Panc1 (cell line): ENCODE data around the gene GALNT14.

Source experiments
- POLR2AphosphoS5 ChIP-seq: IDR thresholded peaks from 2 replicates; pipeline ENCODE4 v1.6.1; 2012; ENCODE audit warnings: mild to moderate bottlenecking, low read depth, low read length, moderate library complexity
- SIN3A ChIP-seq: IDR thresholded peaks from 2 replicates; pipeline ENCODE4 v1.6.1; 2012; ENCODE audit warnings: low read depth, mild to moderate bottlenecking, low read length, moderate library complexity, borderline replicate concordance; ENCODE audit not compliant: insufficient read depth
- TCF7L2 ChIP-seq: IDR thresholded peaks from 2 replicates; pipeline ENCODE4 v1.6.1; 2011; ENCODE audit warnings: mild to moderate bottlenecking, low read depth, low read length, inconsistent platforms
- TF ChIP-seq, protein P1 (sequence below): fragments of 450-650 bp; IDR thresholded peaks from 2 replicates; pipeline ENCODE4 v1.5.1; 2017; ENCODE audit warnings: mild to moderate bottlenecking
- TF ChIP-seq, protein P2 (sequence below), 2 experiments: IDR thresholded peaks; 2 replicates each; pipeline ENCODE4 v1.6.1; 2011 to 2012; ENCODE audit warnings: low read depth in 2 of 2, control low read depth in 1 of 2, low read length in 1 of 2, mild to moderate bottlenecking in 1 of 2, moderate library complexity in 1 of 2; ENCODE audit not compliant: insufficient read depth in 1 of 2

DNA sequence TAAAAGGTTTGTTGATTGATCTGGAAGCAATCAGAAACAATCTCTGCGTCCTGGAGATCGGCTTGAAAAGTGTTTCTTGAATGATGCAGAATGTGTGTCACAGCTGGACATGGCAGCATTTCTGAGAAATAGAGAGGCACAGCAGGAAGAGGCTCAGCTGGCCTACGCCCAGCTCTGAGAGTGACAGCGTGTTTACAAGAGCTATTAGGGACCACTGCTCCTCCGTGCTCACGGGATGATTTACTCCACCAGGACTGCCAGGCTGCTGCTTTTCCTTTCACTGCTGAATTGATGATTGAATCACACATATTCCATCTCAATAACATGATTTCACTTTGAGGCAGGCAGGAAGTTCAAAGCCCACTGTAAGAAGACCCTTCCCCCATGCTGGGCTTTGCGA is 62.8 kb downstream of the GALNT14 start:
- TF ChIP-seq, protein P1, sequence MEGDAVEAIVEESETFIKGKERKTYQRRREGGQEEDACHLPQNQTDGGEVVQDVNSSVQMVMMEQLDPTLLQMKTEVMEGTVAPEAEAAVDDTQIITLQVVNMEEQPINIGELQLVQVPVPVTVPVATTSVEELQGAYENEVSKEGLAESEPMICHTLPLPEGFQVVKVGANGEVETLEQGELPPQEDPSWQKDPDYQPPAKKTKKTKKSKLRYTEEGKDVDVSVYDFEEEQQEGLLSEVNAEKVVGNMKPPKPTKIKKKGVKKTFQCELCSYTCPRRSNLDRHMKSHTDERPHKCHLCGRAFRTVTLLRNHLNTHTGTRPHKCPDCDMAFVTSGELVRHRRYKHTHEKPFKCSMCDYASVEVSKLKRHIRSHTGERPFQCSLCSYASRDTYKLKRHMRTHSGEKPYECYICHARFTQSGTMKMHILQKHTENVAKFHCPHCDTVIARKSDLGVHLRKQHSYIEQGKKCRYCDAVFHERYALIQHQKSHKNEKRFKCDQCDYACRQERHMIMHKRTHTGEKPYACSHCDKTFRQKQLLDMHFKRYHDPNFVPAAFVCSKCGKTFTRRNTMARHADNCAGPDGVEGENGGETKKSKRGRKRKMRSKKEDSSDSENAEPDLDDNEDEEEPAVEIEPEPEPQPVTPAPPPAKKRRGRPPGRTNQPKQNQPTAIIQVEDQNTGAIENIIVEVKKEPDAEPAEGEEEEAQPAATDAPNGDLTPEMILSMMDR, result no peak
- TF ChIP-seq, protein P2, sequence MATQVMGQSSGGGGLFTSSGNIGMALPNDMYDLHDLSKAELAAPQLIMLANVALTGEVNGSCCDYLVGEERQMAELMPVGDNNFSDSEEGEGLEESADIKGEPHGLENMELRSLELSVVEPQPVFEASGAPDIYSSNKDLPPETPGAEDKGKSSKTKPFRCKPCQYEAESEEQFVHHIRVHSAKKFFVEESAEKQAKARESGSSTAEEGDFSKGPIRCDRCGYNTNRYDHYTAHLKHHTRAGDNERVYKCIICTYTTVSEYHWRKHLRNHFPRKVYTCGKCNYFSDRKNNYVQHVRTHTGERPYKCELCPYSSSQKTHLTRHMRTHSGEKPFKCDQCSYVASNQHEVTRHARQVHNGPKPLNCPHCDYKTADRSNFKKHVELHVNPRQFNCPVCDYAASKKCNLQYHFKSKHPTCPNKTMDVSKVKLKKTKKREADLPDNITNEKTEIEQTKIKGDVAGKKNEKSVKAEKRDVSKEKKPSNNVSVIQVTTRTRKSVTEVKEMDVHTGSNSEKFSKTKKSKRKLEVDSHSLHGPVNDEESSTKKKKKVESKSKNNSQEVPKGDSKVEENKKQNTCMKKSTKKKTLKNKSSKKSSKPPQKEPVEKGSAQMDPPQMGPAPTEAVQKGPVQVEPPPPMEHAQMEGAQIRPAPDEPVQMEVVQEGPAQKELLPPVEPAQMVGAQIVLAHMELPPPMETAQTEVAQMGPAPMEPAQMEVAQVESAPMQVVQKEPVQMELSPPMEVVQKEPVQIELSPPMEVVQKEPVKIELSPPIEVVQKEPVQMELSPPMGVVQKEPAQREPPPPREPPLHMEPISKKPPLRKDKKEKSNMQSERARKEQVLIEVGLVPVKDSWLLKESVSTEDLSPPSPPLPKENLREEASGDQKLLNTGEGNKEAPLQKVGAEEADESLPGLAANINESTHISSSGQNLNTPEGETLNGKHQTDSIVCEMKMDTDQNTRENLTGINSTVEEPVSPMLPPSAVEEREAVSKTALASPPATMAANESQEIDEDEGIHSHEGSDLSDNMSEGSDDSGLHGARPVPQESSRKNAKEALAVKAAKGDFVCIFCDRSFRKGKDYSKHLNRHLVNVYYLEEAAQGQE (IDR thresholded peaks at IDR 0.05; ENCODE audit: insufficient read depth in 1 of 2, low read depth in 2 of 2, low read length in 1 of 2), result no peak
- no peak for TF ChIP-seq TCF7L2
- no peak for TF ChIP-seq SIN3A
- TF ChIP-seq POLR2AphosphoS5, result no peak
